OCI-LY1 (cell line): ENCODE results near the gene H6PD.

ENCODE experiments used
- H2AFZ ChIP-seq: fragments of 200-600 bp; sonication (generic), shearing (Covaris generic); 2 replicates; pipeline ENCODE4 v1.6.0; 2014; ENCODE audit warnings: antibody characterized with exemption, mild to moderate bottlenecking, low read length
- H3F3A ChIP-seq: fragments of 200-600 bp; sonication (generic), shearing (Covaris generic); 2 replicates; pipeline ENCODE4 v1.6.0; 2014; ENCODE audit warnings: mild to moderate bottlenecking, antibody characterized with exemption, low read length, moderate library complexity; ENCODE audit not compliant: insufficient read depth
- H3K27ac ChIP-seq: fragments of 200-600 bp; sonication (generic); 2 replicates; pipeline ENCODE4 v1.5.1; 2014; ENCODE audit warnings: low read length, mixed run types, mild to moderate bottlenecking, low read depth; ENCODE audit not compliant: poor library complexity, severe bottlenecking
- H3K27me3 ChIP-seq: fragments of 200-600 bp; sonication (generic); 2 replicates; pipeline ENCODE4 v1.6.0; 2014; ENCODE audit warnings: antibody characterized with exemption, mild to moderate bottlenecking, low read length, moderate library complexity; ENCODE audit not compliant: insufficient read depth
- H3K36me3 ChIP-seq: fragments of 200-600 bp; sonication (generic); 2 replicates; pipeline ENCODE4 v1.6.1; 2014; ENCODE audit warnings: mild to moderate bottlenecking, antibody characterized with exemption, low read length, moderate library complexity, mixed read lengths; ENCODE audit not compliant: insufficient read depth
- H3K4me1 ChIP-seq: fragments of 200-600 bp; sonication (generic); 2 replicates; pipeline ENCODE4 v1.5.1; 2014; ENCODE audit warnings: mild to moderate bottlenecking, low read length, moderate library complexity; ENCODE audit not compliant: insufficient read depth, severe bottlenecking
- H3K4me2 ChIP-seq: fragments of 200-600 bp; sonication (generic), shearing (Covaris generic); 2 replicates; pipeline ENCODE4 v1.6.1; 2014; ENCODE audit warnings: low read length
- H3K4me3 ChIP-seq: fragments of 200-600 bp; sonication (generic); 2 replicates; pipeline ENCODE4 v1.5.1; 2014; ENCODE audit warnings: low read length, low read depth, mild to moderate bottlenecking, mixed read lengths; ENCODE audit not compliant: poor library complexity, severe bottlenecking
- H3K79me2 ChIP-seq: fragments of 200-600 bp; shearing (Covaris generic); 2 replicates; pipeline ENCODE4 v1.6.1; 2016; ENCODE audit warnings: mixed run types, low read length, mixed read lengths; ENCODE audit not compliant: insufficient read depth
- H3K9ac ChIP-seq: fragments of 200-600 bp; sonication (generic), shearing (Covaris generic); 2 replicates; pipeline ENCODE4 v1.6.1; 2014; ENCODE audit warnings: mild to moderate bottlenecking, low read length, mixed read lengths
- H3K9me2 ChIP-seq: fragments of 200-600 bp; sonication (generic), shearing (Covaris generic); 2 replicates; pipeline ENCODE4 v1.6.1; 2014; ENCODE audit warnings: low read depth, mild to moderate bottlenecking, low read length, mixed read lengths
- H3K9me3 ChIP-seq: fragments of 200-600 bp; shearing (Covaris generic); 2 replicates; pipeline ENCODE4 v1.6.1; 2014; ENCODE audit warnings: low read length, mixed read lengths
- H4K20me1 ChIP-seq: fragments of 200-600 bp; sonication (generic), shearing (Covaris generic); 2 replicates; pipeline ENCODE4 v1.6.0; 2016; ENCODE audit warnings: mild to moderate bottlenecking, low read length; ENCODE audit not compliant: insufficient read depth
- CTCF ChIP-seq: fragments of 200-600 bp; sonication (generic), shearing (Covaris generic); IDR thresholded peaks from 2 replicates; pipeline ENCODE4 v1.5.1; 2017; ENCODE audit warnings: mild to moderate bottlenecking, antibody characterized with exemption, low read length, moderate library complexity, mixed read lengths
- EZH2 ChIP-seq: fragments of 200-600 bp; sonication (generic), shearing (Covaris generic); IDR thresholded peaks from 2 replicates; pipeline ENCODE4 v1.8.0; 2017; ENCODE audit warnings: borderline replicate concordance, mixed run types, mild to moderate bottlenecking, antibody characterized with exemption, low read length, moderate library complexity, mixed read lengths

The H6PD gene

GRCh38 chr1:9203511-9203982 is 31.0 kb upstream of the H6PD start:
- H4K20me1 ChIP-seq: no peaks in the 10 kb centered on the region
- TF ChIP-seq EZH2 (no peak), CTCF (no peak)
- no peak overlapping the region for H3K4me2 ChIP-seq
- no peaks in the 10 kb centered on the region for H3F3A ChIP-seq
- no peak overlapping the region for H2AFZ ChIP-seq
- H3K9me3 ChIP-seq: no peaks in the 10 kb centered on the region
- H3K79me2 ChIP-seq: no peaks in the 10 kb centered on the region
- peaks cover 32% of the 10 kb centered on the region for H3K27me3 ChIP-seq
- no peak overlapping the region for H3K9ac ChIP-seq
- H3K9me2 ChIP-seq: no peaks in the 10 kb centered on the region
- no peak overlapping the region for H3K4me3 ChIP-seq
- H3K4me1 ChIP-seq: no peaks in the 10 kb centered on the region
- H3K36me3 ChIP-seq: no peaks in the 10 kb centered on the region
- no peak overlapping the region for H3K27ac ChIP-seq

- Histone ChIP-seq H3K9me2 (no peaks in the 10 kb centered on the region), H3K36me3 (no peaks in the 10 kb centered on the region), H3K4me1 (no peaks in the 10 kb centered on the region), H3K27me3 (peaks cover 32% of the 10 kb centered on the region), H3K9ac (no peak overlapping the region), H3K4me3 (no peak overlapping the region), H3K79me2 (no peaks in the 10 kb centered on the region), H3K4me2 (no peak overlapping the region), H4K20me1 (no peaks in the 10 kb centered on the region), H3K27ac (no peak overlapping the region), H3F3A (no peaks in the 10 kb centered on the region), H3K9me3 (no peaks in the 10 kb centered on the region), H2AFZ (no peak overlapping the region)
- TF ChIP-seq CTCF: no peak
- no peak for TF ChIP-seq EZH2
These were observed 30.3 kb upstream of the H6PD start for GRCh38 chr1:9204156-9204720.

GRCh38 chr1:9207086-9207485 is 27.5 kb upstream of the H6PD start:
- Histone ChIP-seq H3K27ac (no peak overlapping the region), H3K9me3 (no peaks in the 10 kb centered on the region), H3K36me3 (no peaks in the 10 kb centered on the region), H4K20me1 (no peaks in the 10 kb centered on the region), H3K9ac (no peak overlapping the region), H3K9me2 (no peaks in the 10 kb centered on the region), H3K4me3 (no peak overlapping the region), H3F3A (no peaks in the 10 kb centered on the region), H3K79me2 (no peaks in the 10 kb centered on the region), H3K4me2 (no peak overlapping the region), H3K4me1 (no peaks in the 10 kb centered on the region), H3K27me3 (peaks cover 28% of the 10 kb centered on the region), H2AFZ (no peak overlapping the region)
- TF ChIP-seq EZH2 (no peak), CTCF (no peak)
